C4-2B (cell line): ENCODE results near the gene WBP11.

Experiments
- H3K27ac ChIP-seq: fragments of 450-650 bp; 2 replicates; pipeline ENCODE4 v1.5.1; 2017
- CTCF ChIP-seq: fragments of 450-650 bp; conservative IDR thresholded peaks from 2 replicates; pipeline ENCODE4 v1.5.1; 2017; ENCODE audit warnings: mild to moderate bottlenecking
- ZFX ChIP-seq: fragments of 450-650 bp; IDR thresholded peaks from 2 replicates; pipeline ENCODE4 v1.6.1; 2017

WBP11 gene

DNA sequence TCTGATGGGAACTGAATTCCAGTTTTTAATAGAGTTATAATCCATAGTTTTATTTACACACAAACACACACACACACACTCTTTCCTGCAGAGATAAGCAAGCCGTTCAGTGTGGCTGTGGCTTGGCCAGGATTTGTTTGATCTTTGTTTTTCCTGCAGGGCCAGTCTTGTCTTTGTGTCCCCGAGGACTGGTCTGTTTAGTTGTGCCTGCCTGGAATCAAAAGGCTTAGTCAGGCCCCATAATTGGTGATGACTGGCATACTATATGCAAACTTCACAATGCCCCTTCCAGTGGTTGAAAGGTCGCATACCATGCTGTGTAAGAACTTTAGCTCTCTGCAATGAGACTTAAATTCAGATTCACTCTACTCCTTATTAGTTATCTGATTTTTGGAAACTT is 26.0 kb downstream of the WBP11 start:
- TF ChIP-seq CTCF, result no peak
- TF ChIP-seq ZFX, result no peak
- H3K27ac ChIP-seq, result peak overlapping the region; percentile 66; the same call in 1 of the 2 replicates

DNA sequence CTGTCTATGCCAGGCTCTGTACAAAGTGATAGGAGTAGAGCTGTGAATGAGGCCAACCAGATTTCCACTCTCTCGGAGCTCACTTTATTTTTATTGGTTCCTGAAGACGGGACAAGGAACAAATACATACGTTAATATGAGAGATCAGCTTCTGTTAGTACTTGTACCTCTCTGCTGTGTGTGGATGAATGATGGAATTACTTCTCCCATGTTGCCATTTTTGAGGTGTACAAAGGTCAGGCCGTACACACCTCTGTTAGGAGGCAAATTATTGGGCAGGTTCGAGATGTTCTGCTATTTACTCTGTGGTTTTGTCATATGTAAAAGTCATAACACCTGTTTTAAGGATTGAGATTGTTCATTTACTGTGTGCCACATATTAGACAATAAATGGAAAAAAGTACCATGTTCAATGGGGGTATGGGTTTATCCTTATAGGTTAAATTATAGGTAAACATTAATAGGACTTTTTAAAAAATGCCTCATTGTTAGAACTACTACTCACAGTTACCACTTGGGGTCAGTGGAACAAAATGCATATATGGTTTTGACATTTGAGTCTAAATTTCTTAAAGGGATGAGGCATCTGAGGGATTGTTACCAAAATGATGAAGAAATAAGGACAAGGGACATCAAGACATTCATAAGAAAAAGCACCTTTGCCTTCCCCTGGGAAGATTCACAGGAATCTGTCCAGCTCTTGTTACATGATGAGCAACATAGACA is 26.9 kb downstream of the WBP11 start:
- peak overlapping the region; percentile 66; the same call in 1 of the 2 replicates for H3K27ac ChIP-seq
- TF ChIP-seq ZFX, result no peak
- TF ChIP-seq CTCF, result peak; percentile 55

GRCh38 chr12:14775636-14775980 is 27.7 kb downstream of the WBP11 start:
- TF ChIP-seq ZFX (no peak), CTCF (no peak)
- H3K27ac ChIP-seq, result peak overlapping the region; percentile 88

- TF ChIP-seq ZFX (no peak; the same call in 1 of the 2 replicates), CTCF (no peak)
- peak overlapping the region; percentile 88 for H3K27ac ChIP-seq
Observed at GRCh38 chr12:14774906-14775635, 28.2 kb downstream of the WBP11 start.

DNA sequence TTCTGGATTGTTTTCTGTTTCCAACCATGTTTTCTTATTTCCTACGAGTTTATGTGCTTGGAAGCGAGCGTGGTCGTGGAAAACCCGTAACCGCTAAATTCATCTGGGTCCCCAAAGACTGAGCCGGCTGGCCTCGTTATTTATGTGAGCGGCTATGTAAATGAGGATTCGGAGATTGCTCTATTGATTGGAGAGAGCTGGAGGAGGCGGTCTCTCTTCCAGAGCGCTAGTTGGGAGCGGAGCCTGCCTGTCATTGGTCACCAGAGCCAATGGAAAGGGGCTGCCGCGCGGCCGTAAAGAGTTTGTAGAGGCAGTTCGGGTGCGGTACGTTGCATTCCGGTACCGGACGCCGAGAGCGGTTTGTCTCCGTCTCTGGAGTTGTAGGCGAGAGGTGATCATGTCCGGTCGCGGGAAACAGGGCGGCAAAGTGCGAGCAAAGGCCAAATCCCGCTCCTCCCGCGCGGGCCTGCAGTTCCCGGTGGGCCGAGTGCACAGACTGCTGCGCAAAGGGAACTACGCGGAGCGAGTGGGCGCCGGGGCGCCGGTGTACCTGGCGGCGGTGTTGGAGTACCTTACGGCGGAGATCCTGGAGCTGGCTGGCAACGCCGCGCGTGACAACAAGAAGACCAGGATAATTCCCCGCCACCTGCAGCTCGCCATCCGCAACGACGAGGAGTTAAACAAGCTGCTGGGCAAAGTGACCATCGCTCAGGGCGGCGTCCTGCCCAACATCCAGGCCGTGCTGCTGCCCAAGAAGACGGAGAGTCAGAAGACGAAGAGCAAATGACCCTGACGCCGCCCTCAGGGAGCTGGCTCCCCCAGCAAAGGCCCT is 29.0 kb downstream of the WBP11 start:
- peak; percentile 53 for TF ChIP-seq ZFX
- TF ChIP-seq CTCF, result no peak
- peak overlapping the region; percentile 88 for H3K27ac ChIP-seq

DNA sequence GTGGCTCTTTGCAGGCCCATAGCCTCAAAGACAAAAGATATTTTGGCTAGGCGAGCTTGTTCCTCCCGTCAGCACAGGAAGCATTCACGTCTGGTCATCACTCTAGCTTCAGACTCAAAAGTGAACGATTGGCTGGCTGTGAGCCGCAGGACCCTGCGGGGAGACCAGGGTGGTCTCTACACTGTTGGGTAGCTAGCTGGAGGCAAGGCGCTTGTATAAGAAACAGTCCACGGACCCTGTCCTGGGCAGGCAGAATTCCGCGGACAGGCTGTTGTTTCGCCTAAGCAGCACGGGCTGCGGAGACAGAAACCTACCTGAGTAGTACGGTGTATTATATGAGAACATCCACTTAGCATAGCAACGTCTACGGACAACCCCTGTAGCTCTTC is 29.6 kb downstream of the WBP11 start:
- TF ChIP-seq CTCF (no peak), ZFX (no peak)
- peak overlapping the region; percentile 88 for H3K27ac ChIP-seq
